GM10266 (cell line): ENCODE results near the gene ALG1L2.
"Not testable (repeated sequence)": the region's sequence is repeated elsewhere in the genome, so short reads cannot be mapped to it uniquely, and the experiment has no call there.

ENCODE experiments used
- DNase-seq: peaks from one replicate; pipeline ENCODE4 v3.0.0; 2012; ENCODE audit errors: extremely low spot score
- CTCF ChIP-seq: IDR thresholded peaks from 2 replicates; pipeline ENCODE4 v1.5.1; 2012; ENCODE audit warnings: mild to moderate bottlenecking, low read depth; ENCODE audit not compliant: control insufficient read depth, insufficient read depth; ENCODE audit errors: missing control alignments

The ALG1L2 gene

GRCh38 chr3:130073582-130073981 lies 8.0 kb upstream of the ALG1L2 start:
- no peak for DNase-seq
- TF ChIP-seq CTCF = no peak

- no peak for DNase-seq
- no peak for TF ChIP-seq CTCF
These were observed 4.0 kb upstream of the ALG1L2 start for GRCh38 chr3:130077636-130078035.

- DNase-seq = not testable (repeated sequence)
These were observed 1.9 kb downstream of the ALG1L2 start for GRCh38 chr3:130083363-130084090.

- no peak for TF ChIP-seq CTCF
- DNase-seq = no peak
These were observed 2.9 kb downstream of the ALG1L2 start for GRCh38 chr3:130084436-130084980.

- TF ChIP-seq CTCF = no peak
- DNase-seq = no peak
These were observed 4.2 kb downstream of the ALG1L2 start for GRCh38 chr3:130085881-130086280.

- DNase-seq = not testable (repeated sequence)
These were observed 5.0 kb downstream of the ALG1L2 start for GRCh38 chr3:130086628-130087027.

- no peak for DNase-seq
- no peak for TF ChIP-seq CTCF
These were observed 6.4 kb downstream of the ALG1L2 start for GRCh38 chr3:130088061-130088460.

- DNase-seq = not testable (repeated sequence)
These were observed 9.1 kb downstream of the ALG1L2 start for GRCh38 chr3:130090681-130091080.

- no peak for DNase-seq
- TF ChIP-seq CTCF = no peak
These were observed 10.3 kb downstream of the ALG1L2 start for GRCh38 chr3:130091958-130092357.
